MG63 (cell line): ENCODE results near the gene IGFBP1. TPM values are rescaled to one million over a fixed set of nuclear protein-coding genes. Genes with fewer than 3 reads are reported as not detected.
"Not testable (repeated sequence)": the region's sequence is repeated elsewhere in the genome, so short reads cannot be mapped to it uniquely, and the experiment has no call there.

Experiments
- DNase-seq: peaks from one replicate; pipeline ENCODE4 v3.0.0-alpha.2; 2020
- H3K27me3 ChIP-seq: fragments of 250-450 bp; sonication (Bioruptor Pico); 2 replicates; pipeline ENCODE4 v1.5.1; 2020; ENCODE audit warnings: mild to moderate bottlenecking, moderate library complexity
- H3K36me3 ChIP-seq: fragments of 250-450 bp; sonication (Bioruptor Pico); 2 replicates; pipeline ENCODE4 v1.5.1; 2020; ENCODE audit warnings: mild to moderate bottlenecking, moderate library complexity
- H3K4me3 ChIP-seq: fragments of 250-450 bp; sonication (Bioruptor Pico); 2 replicates; pipeline ENCODE4 v1.5.1; 2020; ENCODE audit warnings: mild to moderate bottlenecking, moderate library complexity
- H3K9me3 ChIP-seq: fragments of 250-450 bp; sonication (Bioruptor Pico); 2 replicates; pipeline ENCODE4 v1.5.1; 2020; ENCODE audit warnings: mild to moderate bottlenecking, moderate library complexity
- total RNA-seq: library from RNA; depleted of rRNA; stranded (reverse); fragments of >200 nt; shearing (Covaris generic); gene quantifications from 2 replicates; pipeline ENCODE4 v1.2.3, GENCODE V29; 2014; ENCODE audit warnings: low replicate concordance; rRNA removed

The IGFBP1 gene
- not detected in 2 replicates for total RNA-seq

- DNase-seq, result no peak
- peak within 1 kb of the TSS; percentile 35 for H3K4me3 ChIP-seq
Observed at GRCh38 chr7:45888185-45888992, at the start of gene IGFBP1. Gene IGFBP1, plus strand, starts transcription at chr7:45888488. Its CDS starts 165 bp downstream, at chr7:45888653.

GRCh38 chr7:45838852-45839251 is 49.4 kb upstream of the IGFBP1 start:
- H3K9me3 ChIP-seq, DNase-seq, H3K27me3 ChIP-seq, H3K4me3 ChIP-seq, H3K36me3 ChIP-seq: not testable (repeated sequence)

More at GRCh38 chr7:45888185-45888992, at the start of gene IGFBP1:
- no peaks in the 10 kb centered on the region for H3K27me3 ChIP-seq
- no peaks in the 10 kb centered on the region for H3K9me3 ChIP-seq
- no peaks in the 10 kb centered on the region for H3K36me3 ChIP-seq

GRCh38 chr7:45841926-45842717 is 46.2 kb upstream of the IGFBP1 start:
- H3K9me3 ChIP-seq, DNase-seq, H3K27me3 ChIP-seq, H3K4me3 ChIP-seq, H3K36me3 ChIP-seq: not testable (repeated sequence)

- H3K27me3 ChIP-seq, H3K9me3 ChIP-seq: not testable (repeated sequence)
- peak; percentile 23 for DNase-seq
Observed at GRCh38 chr7:45846536-45846935, 41.8 kb upstream of the IGFBP1 start.

GRCh38 chr7:45848734-45849133 is 39.6 kb upstream of the IGFBP1 start:
- not testable (repeated sequence) for H3K9me3 ChIP-seq, H3K36me3 ChIP-seq, H3K4me3 ChIP-seq, H3K27me3 ChIP-seq, DNase-seq

More at GRCh38 chr7:45846536-45846935, 41.8 kb upstream of the IGFBP1 start:
- not testable (repeated sequence) for H3K36me3 ChIP-seq, H3K4me3 ChIP-seq

GRCh38 chr7:45852984-45853383 is 35.3 kb upstream of the IGFBP1 start:
- H3K27me3 ChIP-seq, DNase-seq, H3K9me3 ChIP-seq, H3K4me3 ChIP-seq, H3K36me3 ChIP-seq: not testable (repeated sequence)

- not testable (repeated sequence) for H3K36me3 ChIP-seq, DNase-seq, H3K9me3 ChIP-seq, H3K27me3 ChIP-seq, H3K4me3 ChIP-seq
Observed at GRCh38 chr7:45853491-45853890, 34.8 kb upstream of the IGFBP1 start.

GRCh38 chr7:45855680-45856079 is 32.6 kb upstream of the IGFBP1 start:
- not testable (repeated sequence) for H3K4me3 ChIP-seq, H3K27me3 ChIP-seq, DNase-seq, H3K9me3 ChIP-seq, H3K36me3 ChIP-seq

- H3K27me3 ChIP-seq, H3K36me3 ChIP-seq, H3K9me3 ChIP-seq, DNase-seq, H3K4me3 ChIP-seq: not testable (repeated sequence)
Observed at GRCh38 chr7:45856888-45857287, 31.4 kb upstream of the IGFBP1 start.

- H3K36me3 ChIP-seq, result no peaks in the 10 kb centered on the region
- H3K27me3 ChIP-seq, result no peaks in the 10 kb centered on the region
- H3K4me3 ChIP-seq, result no peak overlapping the region
- no peak for DNase-seq
- no peaks in the 10 kb centered on the region for H3K9me3 ChIP-seq
Observed at GRCh38 chr7:45863715-45864114, 24.6 kb upstream of the IGFBP1 start.

- no peaks in the 10 kb centered on the region for H3K36me3 ChIP-seq
- DNase-seq, result no peak
- no peaks in the 10 kb centered on the region for H3K9me3 ChIP-seq
- no peaks in the 10 kb centered on the region for H3K27me3 ChIP-seq
- no peak overlapping the region for H3K4me3 ChIP-seq
Observed at GRCh38 chr7:45865594-45866410, 22.5 kb upstream of the IGFBP1 start.

- H3K27me3 ChIP-seq, result no peaks in the 10 kb centered on the region
- no peak for DNase-seq
- H3K4me3 ChIP-seq, result no peak overlapping the region
- no peaks in the 10 kb centered on the region for H3K36me3 ChIP-seq
- no peaks in the 10 kb centered on the region for H3K9me3 ChIP-seq
Observed at GRCh38 chr7:45867471-45867870, 20.8 kb upstream of the IGFBP1 start.

- Histone ChIP-seq H3K4me3 (no peak overlapping the region), H3K36me3 (no peaks in the 10 kb centered on the region), H3K27me3 (no peaks in the 10 kb centered on the region), H3K9me3 (no peaks in the 10 kb centered on the region)
- peak; percentile 64 for DNase-seq
Observed at GRCh38 chr7:45869426-45869825, 18.9 kb upstream of the IGFBP1 start.

GRCh38 chr7:45872116-45873034 is 15.9 kb upstream of the IGFBP1 start:
- H3K27me3 ChIP-seq, result no peaks in the 10 kb centered on the region
- no peak for DNase-seq
- no peaks in the 10 kb centered on the region for H3K9me3 ChIP-seq
- no peak overlapping the region for H3K4me3 ChIP-seq
- H3K36me3 ChIP-seq, result no peaks in the 10 kb centered on the region

- no peak within 1 kb of the TSS for H3K4me3 ChIP-seq
- no peaks in the 10 kb centered on the region for H3K27me3 ChIP-seq
- H3K36me3 ChIP-seq, result no peaks in the 10 kb centered on the region
- H3K9me3 ChIP-seq, result 0 out of 2 replicates have a peak, but pooled peaks cover 3% of the 10 kb centered on the region
- DNase-seq, result no peak
Observed at GRCh38 chr7:45873035-45873354, 15.3 kb upstream of the IGFBP1 start, which contains the start of gene CCDC201. Gene CCDC201, minus strand, starts transcription at chr7:45873082. Its CDS starts 75 bp downstream, at chr7:45873007.

GRCh38 chr7:45873355-45873754 is 14.9 kb upstream of the IGFBP1 start:
- Histone ChIP-seq H3K9me3 (peaks cover 3% of the 10 kb centered on the region; the same call in 1 of the 2 replicates), H3K27me3 (no peaks in the 10 kb centered on the region), H3K36me3 (no peaks in the 10 kb centered on the region), H3K4me3 (no peak overlapping the region)
- no peak for DNase-seq
